Calu3 (cell line): ENCODE measurements around the gene SCG5. TPM values are rescaled to one million over a fixed set of nuclear protein-coding genes. Genes with fewer than 3 reads are reported as not detected.
A peak's percentile ranks its signal among the peaks of the same experiment; 100 is the strongest.
"Not testable (repeated sequence)": the region's sequence is repeated elsewhere in the genome, so short reads cannot be mapped to it uniquely, and the experiment has no call there.

ENCODE experiments used
- Bru-seq: library from RNA; stranded (reverse); fragments of 400-500 nt; gene quantifications from one replicate; lab custom pipeline; 2021; lab: Mats Ljungman, UMichigan
- BruChase-seq, 2 experiments: library from RNA; stranded (reverse); fragments of 400-500 nt; gene quantifications; one replicate each; lab custom pipeline; 2021; lab: Mats Ljungman, UMichigan
- BruUV-seq: library from RNA; stranded (reverse); fragments of 400-500 nt; replicated peaks from 2 replicates; lab custom pipeline; 2021; lab: Mats Ljungman, UMichigan
- CTCF ChIA-PET: fragments of 300-600 bp; sonication (Branson Sonifier 250); formaldehyde crosslinking; loops from one replicate; lab custom pipeline; 2022; ENCODE audit warnings: antibody characterized with exemption; lab: Charles Lee
- DNase-seq: peaks from one replicate; pipeline ENCODE4 v3.0.0; 2022
- H3K27ac Mint-ChIP-seq: one replicate; pipeline ENCODE4 v1.8.0; 2022; ENCODE audit warnings: mixed read lengths; ENCODE audit not compliant: unreplicated experiment
- H3K27me3 Mint-ChIP-seq: one replicate; pipeline ENCODE4 v1.8.0; 2022; ENCODE audit warnings: mixed read lengths; ENCODE audit not compliant: unreplicated experiment
- H3K36me3 Mint-ChIP-seq: one replicate; pipeline ENCODE4 v1.8.0; 2022; ENCODE audit warnings: mild to moderate bottlenecking, moderate library complexity, mixed read lengths; ENCODE audit not compliant: insufficient read depth, unreplicated experiment
- H3K4me1 Mint-ChIP-seq: one replicate; pipeline ENCODE4 v1.8.0; 2022; ENCODE audit warnings: mild to moderate bottlenecking, low read depth, mixed read lengths; ENCODE audit not compliant: unreplicated experiment
- H3K4me3 Mint-ChIP-seq: one replicate; pipeline ENCODE4 v1.8.0; 2022; ENCODE audit warnings: mild to moderate bottlenecking, low read depth, moderate library complexity, mixed read lengths; ENCODE audit not compliant: unreplicated experiment
- H3K9me3 Mint-ChIP-seq: one replicate; pipeline ENCODE4 v1.8.0; 2022; ENCODE audit warnings: low read depth, mixed read lengths; ENCODE audit not compliant: unreplicated experiment
- intact Hi-C: fragments of 100-400 bp; cut with micrococcal nuclease; formaldehyde crosslinking; loops from one replicate; pipeline ENCODE4 v1.10.0; 2022; ENCODE audit not compliant: unreplicated experiment
- long read RNA-seq: library from polyadenylated mRNA; stranded (forward); transcript quantifications from one replicate; pipeline ENCODE4 v2.0.0, GENCODE V29; 2022
- total RNA-seq: library from RNA; stranded (reverse); gene quantifications from 2 replicates; pipeline ENCODE4 v1.2.3, GENCODE V29; 2022
- TF ChIP-seq, protein P1 (sequence below): fragments of 200-600 bp; IDR thresholded peaks from one replicate; pipeline ENCODE4 v1.8.0; 2022; ENCODE audit warnings: antibody characterized with exemption; ENCODE audit not compliant: unreplicated experiment

SCG5 gene
- total RNA-seq = 1.9 TPM in 1 of 2 replicates, not detected in the other
- percentile 49 among the genes with signal in this experiment for Bru-seq, nascent RNA
- percentile 56 among the genes with signal in this experiment for BruChase-seq, experiment 1, labeled RNA remaining after a 6-hour chase
- percentile 52 among the genes with signal in this experiment for BruChase-seq, experiment 2, labeled RNA remaining after a 2-hour chase
- long read RNA-seq = 0 reads

- CTCF ChIA-PET = no interaction called here
- no peak within 1 kb of the TSS for H3K27ac Mint-ChIP-seq
- no peak within 1 kb of the TSS for H3K4me3 Mint-ChIP-seq
- H3K9me3 Mint-ChIP-seq = no peaks in the 10 kb centered on the region
- H3K36me3 Mint-ChIP-seq = peaks cover 4% of the 10 kb centered on the region
- H3K4me1 Mint-ChIP-seq = no peaks in the 10 kb centered on the region
- H3K27me3 Mint-ChIP-seq = no peaks in the 10 kb centered on the region
- no TSS peak for BruUV-seq
- TF ChIP-seq, protein P1, sequence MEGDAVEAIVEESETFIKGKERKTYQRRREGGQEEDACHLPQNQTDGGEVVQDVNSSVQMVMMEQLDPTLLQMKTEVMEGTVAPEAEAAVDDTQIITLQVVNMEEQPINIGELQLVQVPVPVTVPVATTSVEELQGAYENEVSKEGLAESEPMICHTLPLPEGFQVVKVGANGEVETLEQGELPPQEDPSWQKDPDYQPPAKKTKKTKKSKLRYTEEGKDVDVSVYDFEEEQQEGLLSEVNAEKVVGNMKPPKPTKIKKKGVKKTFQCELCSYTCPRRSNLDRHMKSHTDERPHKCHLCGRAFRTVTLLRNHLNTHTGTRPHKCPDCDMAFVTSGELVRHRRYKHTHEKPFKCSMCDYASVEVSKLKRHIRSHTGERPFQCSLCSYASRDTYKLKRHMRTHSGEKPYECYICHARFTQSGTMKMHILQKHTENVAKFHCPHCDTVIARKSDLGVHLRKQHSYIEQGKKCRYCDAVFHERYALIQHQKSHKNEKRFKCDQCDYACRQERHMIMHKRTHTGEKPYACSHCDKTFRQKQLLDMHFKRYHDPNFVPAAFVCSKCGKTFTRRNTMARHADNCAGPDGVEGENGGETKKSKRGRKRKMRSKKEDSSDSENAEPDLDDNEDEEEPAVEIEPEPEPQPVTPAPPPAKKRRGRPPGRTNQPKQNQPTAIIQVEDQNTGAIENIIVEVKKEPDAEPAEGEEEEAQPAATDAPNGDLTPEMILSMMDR = no peak
- intact Hi-C loops = no loop called here
- no peak for DNase-seq
These were observed at the start of gene SCG5 for GRCh38 chr15:32641517-32642059. SCG5 (plus strand) TSS chr15:32641710; CDS start chr15:32643593, 1,883 bp downstream.

GRCh38 chr15:32593151-32593550 is 48.4 kb upstream of the SCG5 start, which contains the start of gene GOLGA8N:
GOLGA8N (plus strand) TSS chr15:32593456.
- H3K4me1 Mint-ChIP-seq, H3K36me3 Mint-ChIP-seq, CTCF ChIA-PET, BruUV-seq, DNase-seq, H3K4me3 Mint-ChIP-seq, H3K9me3 Mint-ChIP-seq, H3K27me3 Mint-ChIP-seq, intact Hi-C loops, H3K27ac Mint-ChIP-seq: not testable (repeated sequence)

- BruUV-seq, H3K27me3 Mint-ChIP-seq, H3K4me1 Mint-ChIP-seq, H3K36me3 Mint-ChIP-seq, DNase-seq, CTCF ChIA-PET, intact Hi-C loops, H3K9me3 Mint-ChIP-seq, H3K27ac Mint-ChIP-seq, H3K4me3 Mint-ChIP-seq: not testable (repeated sequence)
These were observed 32.0 kb upstream of the SCG5 start for GRCh38 chr15:32609518-32609917.

GRCh38 chr15:32610719-32611118 is 30.8 kb upstream of the SCG5 start:
- H3K4me3 Mint-ChIP-seq, H3K27me3 Mint-ChIP-seq, DNase-seq, H3K27ac Mint-ChIP-seq, intact Hi-C loops, H3K9me3 Mint-ChIP-seq, BruUV-seq, CTCF ChIA-PET, H3K4me1 Mint-ChIP-seq: not testable (repeated sequence)
- peaks cover 15% of the 10 kb centered on the region for H3K36me3 Mint-ChIP-seq

DNA sequence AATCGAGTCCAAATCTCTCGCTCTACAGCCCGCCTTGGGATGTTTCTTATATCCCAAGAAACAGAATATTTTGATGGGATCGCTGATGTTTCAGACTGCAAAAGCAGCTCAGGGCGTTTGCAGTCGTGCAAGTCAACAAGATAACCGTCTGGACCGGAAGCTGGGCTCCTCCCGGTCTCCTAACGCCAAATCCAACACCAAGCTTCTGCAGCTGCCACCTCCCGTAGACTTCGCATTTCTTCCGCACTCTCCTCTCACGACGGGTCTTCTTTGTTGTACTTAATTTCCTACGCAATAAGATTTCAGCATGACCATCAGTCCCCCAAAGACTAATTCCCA is 26.8 kb upstream of the SCG5 start:
- intact Hi-C loops, DNase-seq, H3K27me3 Mint-ChIP-seq, CTCF ChIA-PET, H3K9me3 Mint-ChIP-seq, BruUV-seq, H3K4me1 Mint-ChIP-seq: not testable (repeated sequence)
- Mint-ChIP-seq H3K36me3 (peaks cover 22% of the 10 kb centered on the region), H3K4me3 (peak overlapping the region; percentile 96), H3K27ac (peak overlapping the region; percentile 70)

GRCh38 chr15:32615051-32615870 is 26.2 kb upstream of the SCG5 start, which contains the start of gene ARHGAP11A:
ARHGAP11A (plus strand) TSS chr15:32615504; CDS start chr15:32616212, 708 bp downstream.
- H3K9me3 Mint-ChIP-seq, H3K27me3 Mint-ChIP-seq, intact Hi-C loops, H3K4me1 Mint-ChIP-seq, CTCF ChIA-PET, BruUV-seq: not testable (repeated sequence)
- Mint-ChIP-seq H3K4me3 (peak within 1 kb of the TSS; percentile 96), H3K27ac (peak within 1 kb of the TSS; percentile 70), H3K36me3 (peaks cover 22% of the 10 kb centered on the region)
- peak; percentile 61 for DNase-seq

DNA sequence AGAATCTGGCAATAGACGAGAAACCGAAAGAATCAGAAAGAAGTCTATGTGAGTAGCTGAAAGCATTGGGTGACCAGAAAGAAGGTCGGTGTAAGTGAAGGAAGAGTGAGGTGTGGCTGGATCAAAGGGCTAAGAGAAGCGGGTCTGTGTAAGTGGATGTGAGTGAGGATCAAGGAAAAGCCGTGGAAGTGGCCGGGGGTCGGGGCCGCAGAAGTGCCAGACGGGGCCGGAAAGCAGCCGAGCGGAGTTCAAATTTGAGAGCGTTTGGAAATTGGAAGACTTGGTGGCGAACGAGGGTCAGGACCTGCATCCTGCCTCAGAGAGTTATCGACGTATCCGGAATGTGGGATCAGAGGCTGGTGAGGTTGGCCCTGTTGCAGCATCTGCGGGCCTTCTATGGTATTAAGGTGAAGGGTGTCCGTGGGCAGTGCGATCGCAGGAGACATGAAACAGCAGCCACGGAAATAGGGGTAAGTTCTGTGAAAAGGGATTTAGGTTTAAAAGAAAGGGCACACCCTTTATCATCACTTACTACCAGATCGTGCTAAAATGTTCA is 25.6 kb upstream of the SCG5 start:
- peaks cover 22% of the 10 kb centered on the region for H3K36me3 Mint-ChIP-seq
- H3K27me3 Mint-ChIP-seq, intact Hi-C loops, CTCF ChIA-PET, DNase-seq, H3K9me3 Mint-ChIP-seq, H3K4me1 Mint-ChIP-seq: not testable (repeated sequence)
- H3K4me3 Mint-ChIP-seq = peak overlapping the region; percentile 96
- BruUV-seq = TSS peak; percentile 62
- peak overlapping the region; percentile 70 for H3K27ac Mint-ChIP-seq
